Upper lobe of left lung (tissue), 6 donors: ENCODE measurements around the gene SASH3. TPM values are rescaled to one million over a fixed set of nuclear protein-coding genes. Genes with fewer than 3 reads are reported as not detected.
A peak's percentile ranks its signal among the peaks of the same experiment; 100 is the strongest.

Experiments
- ATAC-seq, 2 donors: fragments of 200-7000 bp; cut with Tn5 transposase; one replicate each; pipeline ENCODE4 v1.9.1; 2022; ENCODE audit warnings: mild to moderate bottlenecking in 2 of 2, moderate library complexity in 2 of 2; ENCODE audit not compliant: low FRiP score in 2 of 2
- DNase-seq, 2 donors: peaks; one replicate each; pipeline ENCODE4 v3.0.0-alpha.2; 2019 to 2020
- H3K27ac ChIP-seq, 4 donors: fragments of 200-600 bp; sonication (generic); one replicate each; pipeline ENCODE4 v1.5.1; 2016 to 2019
- H3K27me3 ChIP-seq, 4 donors: fragments of 200-600 bp; sonication (generic); one replicate each; pipeline ENCODE4 v1.5.1; 2017 to 2019
- H3K36me3 ChIP-seq, 4 donors: fragments of 200-600 bp; sonication (generic); one replicate each; pipeline ENCODE4 v1.5.1; 2016 to 2019
- H3K4me1 ChIP-seq, 4 donors: fragments of 200-600 bp; sonication (generic); one replicate each; pipeline ENCODE4 v1.5.1; 2018 to 2019
- H3K4me3 ChIP-seq, 4 donors: fragments of 200-600 bp; sonication (generic); one replicate each; pipeline ENCODE4 v1.5.1; 2017 to 2019; ENCODE audit warnings: mild to moderate bottlenecking in 2 of 4, moderate library complexity in 1 of 4
- H3K9me3 ChIP-seq, 4 donors: fragments of 200-600 bp; sonication (generic); one replicate each; pipeline ENCODE4 v1.5.1; 2018 to 2019
- EP300 ChIP-seq, 4 donors: sonication (generic); formaldehyde crosslinking; IDR thresholded peaks; one replicate each; pipeline ENCODE4 v1.5.1; 2017; ENCODE audit warnings: antibody characterized with exemption in 4 of 4, control low read depth in 2 of 4
- POLR2A ChIP-seq, 4 donors: fragments of 450-650 bp; IDR thresholded peaks; one replicate each; pipeline ENCODE4 v1.5.1; 2016 to 2017; ENCODE audit warnings: antibody characterized with exemption in 4 of 4, mild to moderate bottlenecking in 2 of 4
- POLR2AphosphoS5 ChIP-seq, 2 donors: sonication (generic); formaldehyde crosslinking; IDR thresholded peaks; one replicate each; pipeline ENCODE4 v1.5.1; 2017; ENCODE audit warnings: antibody characterized with exemption in 2 of 2
- WGBS, 2 donors: methylation state at CpG; one replicate each; pipeline ENCODE4 v1.1.5; 2017 to 2018; 5-methylcytosine and 5-hydroxymethylcytosine counted together
- total RNA-seq, 6 donors: library from RNA; depleted of rRNA in 4 of 6; stranded (reverse); fragments of >200 nt in 4 of 6; gene quantifications; one replicate each; pipeline versions ENCODE4 v1.1.0 to v1.2.1, GENCODE V29; 2016 to 2021
- TF ChIP-seq, protein P1 (sequence below), 6 experiments: fragments of 450-650 bp in 4 of 6; fragments of 200-600 bp in 2 of 6; sonication (generic) in 2 of 6; IDR thresholded peaks; one replicate each; pipeline ENCODE4 v1.5.1; 2016 to 2019; ENCODE audit warnings: antibody characterized with exemption in 6 of 6
- donor health status: DM: no; HTN: no; CAD: no; lungs with moderate emphysema.
- donor health status: DM: no; HTN: yes; CAD: no; lungs with severe emphysema.

SASH3 gene
- total RNA-seq = 10 to 100 TPM; 21.5 to 60.3 (median 37.9) TPM

DNA sequence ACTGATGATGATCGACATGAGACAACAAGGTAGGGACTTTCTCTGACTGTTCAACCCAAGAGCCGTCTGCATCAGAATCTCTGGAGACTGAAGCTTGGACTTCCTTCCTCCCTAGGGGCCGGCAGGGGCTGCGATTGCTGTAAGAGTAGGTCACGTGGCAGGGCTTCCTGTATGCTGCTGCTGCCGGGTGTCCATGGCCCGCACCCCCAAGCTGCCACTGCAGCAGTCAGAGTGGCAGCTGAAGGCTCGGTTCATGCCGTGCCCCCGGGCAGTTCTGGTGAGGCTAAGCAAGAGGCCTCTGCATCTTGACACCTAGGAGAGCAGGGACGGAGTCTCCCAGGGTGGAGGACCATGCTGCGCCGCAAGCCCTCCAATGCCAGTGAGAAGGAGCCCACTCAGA is at the start of gene SASH3:
Gene SASH3 (plus strand): TSS at position 203 of the 400 bp plus-strand sequence. CDS start 149 bp downstream, at position 352.
- H3K27ac ChIP-seq = peak within 1 kb of the TSS; percentile 62 to 82 (median 76)
- H3K9me3 ChIP-seq = no peaks in the 10 kb centered on the region
- DNase-seq = peak; percentile 49 to 84
- H3K4me3 ChIP-seq = peak within 1 kb of the TSS in 3 of 4 donors; percentile 28 to 47 (median 38)
- H3K36me3 ChIP-seq = no peaks in the 10 kb centered on the region
- TF ChIP-seq, protein P1, sequence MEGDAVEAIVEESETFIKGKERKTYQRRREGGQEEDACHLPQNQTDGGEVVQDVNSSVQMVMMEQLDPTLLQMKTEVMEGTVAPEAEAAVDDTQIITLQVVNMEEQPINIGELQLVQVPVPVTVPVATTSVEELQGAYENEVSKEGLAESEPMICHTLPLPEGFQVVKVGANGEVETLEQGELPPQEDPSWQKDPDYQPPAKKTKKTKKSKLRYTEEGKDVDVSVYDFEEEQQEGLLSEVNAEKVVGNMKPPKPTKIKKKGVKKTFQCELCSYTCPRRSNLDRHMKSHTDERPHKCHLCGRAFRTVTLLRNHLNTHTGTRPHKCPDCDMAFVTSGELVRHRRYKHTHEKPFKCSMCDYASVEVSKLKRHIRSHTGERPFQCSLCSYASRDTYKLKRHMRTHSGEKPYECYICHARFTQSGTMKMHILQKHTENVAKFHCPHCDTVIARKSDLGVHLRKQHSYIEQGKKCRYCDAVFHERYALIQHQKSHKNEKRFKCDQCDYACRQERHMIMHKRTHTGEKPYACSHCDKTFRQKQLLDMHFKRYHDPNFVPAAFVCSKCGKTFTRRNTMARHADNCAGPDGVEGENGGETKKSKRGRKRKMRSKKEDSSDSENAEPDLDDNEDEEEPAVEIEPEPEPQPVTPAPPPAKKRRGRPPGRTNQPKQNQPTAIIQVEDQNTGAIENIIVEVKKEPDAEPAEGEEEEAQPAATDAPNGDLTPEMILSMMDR (IDR thresholded peaks at IDR 0.05) = no peak
- peak in 1 of 4 donors; percentile 69 for TF ChIP-seq POLR2A (IDR thresholded peaks at IDR 0.05)
- peak in 1 of 2 donors; percentile 37 for TF ChIP-seq POLR2AphosphoS5 (IDR thresholded peaks at IDR 0.05)
- TF ChIP-seq EP300 (IDR thresholded peaks at IDR 0.05) = no peak
- WGBS, 2 donors = 72% methylated on average over 12 of the region's 13 CpGs; no CpG with 5 or more reads in 1 of the 2 donors
- ATAC-seq = peak in 1 of 2 donors; percentile 74
- no peaks in the 10 kb centered on the region for H3K27me3 ChIP-seq
- peaks cover 0 to 6% (median 2%) of the 10 kb centered on the region in 4 donors for H3K4me1 ChIP-seq

DNA sequence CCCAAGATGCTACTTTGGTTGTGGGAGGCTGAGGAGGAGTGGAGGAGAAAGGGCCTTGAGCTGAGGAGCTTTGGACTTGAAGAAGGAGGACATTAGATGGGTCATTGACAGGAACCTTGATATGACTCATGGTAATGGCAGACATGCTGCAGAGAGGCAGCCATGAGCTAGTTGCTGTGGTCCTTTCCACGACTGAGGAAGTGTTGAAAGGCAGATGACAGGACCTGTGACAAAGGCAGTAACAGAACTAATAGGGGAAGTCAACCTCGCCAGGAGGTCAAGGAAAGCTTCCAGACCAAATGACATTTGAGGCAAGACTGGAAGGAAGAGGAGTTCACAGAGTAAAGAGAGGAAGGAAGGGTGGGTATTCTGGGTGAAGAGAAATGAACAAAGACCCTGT is 48.5 kb upstream of the SASH3 start:
- no peaks in the 10 kb centered on the region for H3K36me3 ChIP-seq
- 46 to 65% methylated on average over 2 of the region's 2 CpGs for WGBS, 2 donors
- H3K9me3 ChIP-seq = no peaks in the 10 kb centered on the region
- H3K4me1 ChIP-seq = no peaks in the 10 kb centered on the region
- ATAC-seq = no peak
- H3K27ac ChIP-seq = peak overlapping the region in 1 of 4 donors; percentile 35
- DNase-seq = peak in 1 of 2 donors; percentile 50
- TF ChIP-seq POLR2AphosphoS5 (IDR thresholded peaks at IDR 0.05) (no peak), EP300 (IDR thresholded peaks at IDR 0.05) (no peak), POLR2A (IDR thresholded peaks at IDR 0.05) (no peak)
- TF ChIP-seq, protein P1 (IDR thresholded peaks at IDR 0.05) = no peak
- no peak overlapping the region for H3K4me3 ChIP-seq
- peaks cover 0 to 5% (median 0%) of the 10 kb centered on the region in 4 donors for H3K27me3 ChIP-seq

DNA sequence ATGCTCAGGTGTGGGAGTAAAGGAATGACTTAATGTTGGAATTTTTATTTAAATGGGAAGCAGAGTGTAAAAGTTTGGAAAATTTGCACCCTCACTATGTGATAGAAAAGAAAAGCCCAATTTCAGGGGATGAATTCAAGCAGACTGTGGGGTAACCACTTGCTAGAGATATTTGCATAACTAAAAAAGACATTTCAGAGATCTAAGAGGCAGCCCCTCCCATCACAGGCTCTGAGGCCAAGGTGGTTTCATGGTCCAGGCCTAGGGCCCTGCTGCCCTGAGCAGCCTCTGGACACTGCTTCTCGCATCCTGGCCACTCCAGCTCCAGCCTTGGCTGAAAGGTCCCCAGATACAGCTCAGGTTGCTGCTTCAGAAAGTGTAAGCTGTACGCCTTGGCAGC is 46.9 kb upstream of the SASH3 start:
- Histone ChIP-seq H3K4me1 (no peaks in the 10 kb centered on the region), H3K4me3 (no peak overlapping the region), H3K9me3 (no peaks in the 10 kb centered on the region), H3K36me3 (no peaks in the 10 kb centered on the region), H3K27ac (no peak overlapping the region), H3K27me3 (peaks cover 0 to 5% (median 0%) of the 10 kb centered on the region in 4 donors)
- no peak for ATAC-seq
- no peak for TF ChIP-seq POLR2AphosphoS5 (IDR thresholded peaks at IDR 0.05)
- TF ChIP-seq EP300 (IDR thresholded peaks at IDR 0.05) = no peak
- TF ChIP-seq, protein P1 (IDR thresholded peaks at IDR 0.05) = no peak
- no peak for TF ChIP-seq POLR2A (IDR thresholded peaks at IDR 0.05)
- DNase-seq = no peak
- WGBS, 2 donors = 77% methylated on average over 2 of the region's 2 CpGs; no CpG with 5 or more reads in 1 of the 2 donors

DNA sequence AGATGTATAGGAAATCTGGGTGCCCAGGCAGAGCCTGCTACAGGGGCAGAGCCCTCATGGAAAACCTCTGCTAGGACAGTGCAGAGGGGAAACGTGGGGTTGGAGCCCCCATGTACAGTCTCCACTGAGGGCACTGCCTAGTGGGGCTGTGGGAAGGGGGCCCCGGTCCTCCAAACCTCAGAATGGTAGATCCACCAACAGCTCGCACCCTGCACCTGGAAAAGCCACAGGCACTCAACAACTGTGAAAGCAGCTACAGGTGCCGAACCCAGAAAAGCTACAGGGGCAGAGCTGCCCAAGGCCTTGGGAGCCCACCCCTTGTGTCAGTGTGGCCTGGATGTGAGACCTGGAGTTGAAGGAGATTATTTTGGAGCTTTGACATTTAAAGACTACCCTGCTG is 46.4 kb upstream of the SASH3 start:
- Histone ChIP-seq H3K9me3 (no peaks in the 10 kb centered on the region), H3K36me3 (no peaks in the 10 kb centered on the region), H3K4me3 (no peak overlapping the region), H3K4me1 (no peaks in the 10 kb centered on the region), H3K27me3 (peaks cover 0 to 5% (median 0%) of the 10 kb centered on the region in 4 donors), H3K27ac (no peak overlapping the region)
- 69% methylated on average over 4 of the region's 4 CpGs; no CpG with 5 or more reads in 1 of the 2 donors for WGBS, 2 donors
- ATAC-seq (no peak), DNase-seq (no peak)
- no peak for TF ChIP-seq EP300 (IDR thresholded peaks at IDR 0.05)
- TF ChIP-seq, protein P1 (IDR thresholded peaks at IDR 0.05) = no peak

DNA sequence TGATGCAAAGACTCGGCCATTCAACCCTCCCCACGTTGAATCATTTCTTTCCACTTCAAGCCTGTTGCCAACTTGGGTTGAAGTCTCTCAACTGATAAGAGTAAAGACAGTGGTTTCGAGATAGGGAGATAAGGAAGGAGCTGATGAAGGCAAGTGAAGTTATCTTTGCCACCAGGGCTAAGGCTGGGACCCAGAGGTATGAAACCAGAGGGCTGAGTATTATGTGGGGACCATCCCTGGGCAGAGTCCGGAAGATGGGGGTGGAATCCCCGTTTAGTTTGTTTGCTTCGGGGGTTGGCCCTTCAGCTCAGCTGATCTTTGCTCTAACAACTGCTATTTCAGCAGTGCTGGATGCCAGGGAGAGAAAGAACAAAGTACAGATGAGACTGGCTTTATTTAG is 43.3 kb upstream of the SASH3 start:
- Histone ChIP-seq H3K9me3 (no peaks in the 10 kb centered on the region), H3K27ac (no peak overlapping the region), H3K4me1 (no peaks in the 10 kb centered on the region), H3K36me3 (no peaks in the 10 kb centered on the region), H3K27me3 (peaks cover 0 to 5% (median 0%) of the 10 kb centered on the region in 4 donors), H3K4me3 (no peak overlapping the region)
- no peak for DNase-seq
- no peak for ATAC-seq
- 55 to 70% methylated on average over 4 to 6 of the region's 6 CpGs for WGBS, 2 donors
- no peak for TF ChIP-seq POLR2A (IDR thresholded peaks at IDR 0.05)
- TF ChIP-seq, protein P1 (IDR thresholded peaks at IDR 0.05) = no peak
- TF ChIP-seq EP300 (IDR thresholded peaks at IDR 0.05) = no peak
- TF ChIP-seq POLR2AphosphoS5 (IDR thresholded peaks at IDR 0.05) = no peak
